ENCODE measurements around the gene SMOC2. TPM values are rescaled to one million over a fixed set of nuclear protein-coding genes. Genes with fewer than 3 reads are reported as not detected.

SMOC2 gene
- total and polyA plus RNA-seq, 2 of the 13 experiments (the other 11 are each of a cell fraction or from before 2014, with no cell fraction given): not detected

DNA sequence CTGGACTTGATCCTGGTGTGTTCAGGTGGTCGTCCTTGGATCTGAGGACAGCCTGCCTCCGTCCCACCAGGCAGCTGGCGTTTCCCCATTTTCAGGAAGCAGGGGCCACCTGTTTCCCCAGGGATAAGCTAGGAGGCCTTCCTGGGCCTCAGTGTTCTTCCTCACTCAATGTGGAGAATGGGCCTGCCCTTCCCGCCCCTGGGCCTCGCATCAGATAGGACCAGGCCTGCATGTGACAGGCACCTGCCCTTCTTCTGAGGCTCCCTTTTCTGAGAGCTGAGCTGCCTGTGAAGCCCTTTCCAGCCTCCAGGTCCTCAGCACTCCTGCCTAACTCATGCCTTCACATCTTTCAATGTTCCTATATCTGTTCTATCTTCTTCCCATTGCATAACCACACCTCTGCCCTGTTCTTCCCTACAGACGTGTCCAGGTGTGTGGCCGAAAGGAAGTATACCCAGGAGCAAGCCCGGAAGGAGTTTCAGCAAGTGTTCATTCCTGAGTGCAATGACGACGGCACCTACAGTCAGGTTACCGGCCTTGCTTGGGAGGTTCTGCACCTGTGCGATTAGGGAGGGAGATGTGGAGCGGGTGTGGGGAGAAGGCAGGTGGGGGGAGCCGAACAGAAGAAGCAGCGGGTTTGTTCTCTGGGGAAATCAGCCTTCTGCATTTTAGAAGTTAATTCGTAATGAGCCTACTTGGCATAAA is 85.1 kb downstream of the SMOC2 start (continued):
- no peak for TF ChIP-seq ZNF142 (CRISPR knock-in tag; IDR thresholded peaks at IDR 0.05)
- TF ChIP-seq RELA (CRISPR knock-in tag; IDR thresholded peaks at IDR 0.05): no peak
- no peak for TF ChIP-seq U2AF2 (IDR thresholded peaks at IDR 0.05; ENCODE audit: low read depth, low read length)
- no peak for TF ChIP-seq HINFP (CRISPR knock-in tag; IDR thresholded peaks at IDR 0.05; ENCODE audit: low read depth)

- no peak for FAIRE-seq
- TF ChIP-seq RXRA (CRISPR knock-in tag; IDR thresholded peaks at IDR 0.05): no peak
- TF ChIP-seq, protein P1, sequence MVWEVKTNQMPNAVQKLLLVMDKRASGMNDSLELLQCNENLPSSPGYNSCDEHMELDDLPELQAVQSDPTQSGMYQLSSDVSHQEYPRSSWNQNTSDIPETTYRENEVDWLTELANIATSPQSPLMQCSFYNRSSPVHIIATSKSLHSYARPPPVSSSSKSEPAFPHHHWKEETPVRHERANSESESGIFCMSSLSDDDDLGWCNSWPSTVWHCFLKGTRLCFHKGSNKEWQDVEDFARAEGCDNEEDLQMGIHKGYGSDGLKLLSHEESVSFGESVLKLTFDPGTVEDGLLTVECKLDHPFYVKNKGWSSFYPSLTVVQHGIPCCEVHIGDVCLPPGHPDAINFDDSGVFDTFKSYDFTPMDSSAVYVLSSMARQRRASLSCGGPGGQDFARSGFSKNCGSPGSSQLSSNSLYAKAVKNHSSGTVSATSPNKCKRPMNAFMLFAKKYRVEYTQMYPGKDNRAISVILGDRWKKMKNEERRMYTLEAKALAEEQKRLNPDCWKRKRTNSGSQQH (CRISPR knock-in tag; IDR thresholded peaks at IDR 0.05; ENCODE audit: low read depth): no peak
- no peak for TF ChIP-seq CENPBD1 (CRISPR knock-in tag; IDR thresholded peaks at IDR 0.05; ENCODE audit: borderline replicate concordance, low read depth)
- TF ChIP-seq, protein P2, sequence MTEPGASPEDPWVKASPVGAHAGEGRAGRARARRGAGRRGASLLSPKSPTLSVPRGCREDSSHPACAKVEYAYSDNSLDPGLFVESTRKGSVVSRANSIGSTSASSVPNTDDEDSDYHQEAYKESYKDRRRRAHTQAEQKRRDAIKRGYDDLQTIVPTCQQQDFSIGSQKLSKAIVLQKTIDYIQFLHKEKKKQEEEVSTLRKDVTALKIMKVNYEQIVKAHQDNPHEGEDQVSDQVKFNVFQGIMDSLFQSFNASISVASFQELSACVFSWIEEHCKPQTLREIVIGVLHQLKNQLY (CRISPR knock-in tag; IDR thresholded peaks at IDR 0.05): no peak
These were observed 85.9 kb downstream of the SMOC2 start for GRCh38 chr6:168526841-168527281.

More at GRCh38 chr6:168526841-168527281, 85.9 kb downstream of the SMOC2 start:
- peaks cover 4 to 62% of the 10 kb centered on the region in 2 experiments; a peak in 4 of 5 replicates for H3K27me3 ChIP-seq (ENCODE audit: control insufficient read depth in 1 of 2, insufficient read depth in 2 of 2, low read length in 2 of 2)
- H4K20me1 ChIP-seq (ENCODE audit: insufficient read depth, low read length): no peaks in the 10 kb centered on the region
- H3K9ac ChIP-seq (ENCODE audit: insufficient read depth, low read depth, low read length): no peak overlapping the region
- CTCF ChIA-PET (ENCODE audit: low intra/inter-chr PET ratio, low total read pairs): no interaction called here
- intact Hi-C loops (cut with micrococcal nuclease; ENCODE audit: unreplicated experiment) (no loop called here), in situ Hi-C loops (cut with HindIII; ENCODE audit: extremely low pct_ligation_motif_present, low pct_unique_long_range_greater_than_20kb) (no loop called here)
- 10% methylated on average over 5 of the region's 8 CpGs for WGBS (ENCODE audit: low lambda C conversion rate)
- H3K4me2 ChIP-seq (ENCODE audit: low read depth, low read length): no peak overlapping the region
- BruUV-seq (replicated peaks): no TSS peak
- H2AFZ ChIP-seq (ENCODE audit: low read length): no peak overlapping the region
- no peaks in the 10 kb centered on the region for H3K36me3 ChIP-seq (replicated peaks in 1 of 2; ENCODE audit: control insufficient read depth in 1 of 2, insufficient read depth in 2 of 2, low read length in 2 of 2)
- H3K79me2 ChIP-seq (ENCODE audit: insufficient read depth, low read length): no peaks in the 10 kb centered on the region
- POLR2A ChIA-PET: no interaction called here
- no peak overlapping the region for H3K4me3 ChIP-seq (replicated peaks in 1 of 3; ENCODE audit: insufficient read depth in 1 of 3, low read depth in 2 of 3, low read length in 3 of 3)
- H3K4me1 ChIP-seq (ENCODE audit: insufficient read depth, low read length): no peaks in the 10 kb centered on the region
- DNase-seq (ENCODE audit: low spot score) (no peak), ATAC-seq (no peak)
- no peak overlapping the region for H3K27ac ChIP-seq (ENCODE audit: extremely low read length, insufficient read depth, low read length)
- H3K9me3 ChIP-seq (ENCODE audit: low read length): no peaks in the 10 kb centered on the region

Measured in HepG2 (cell line).